WTC11 (cell line): ENCODE results near the gene LRMDA. TPM values are rescaled to one million over a fixed set of nuclear protein-coding genes. Genes with fewer than 3 reads are reported as not detected.
A peak's percentile ranks its signal among the peaks of the same experiment; 100 is the strongest.

ENCODE experiments used
- ATAC-seq: fragments of 200-7000 bp; cut with Tn5 transposase; 2 replicates; pipeline ENCODE4 v1.10.0; 2021; ENCODE audit warnings: mild to moderate bottlenecking, moderate library complexity
- CTCF ChIA-PET: fragments of 300-600 bp; sonication (Branson Sonifier 250); formaldehyde crosslinking; loops from one replicate; lab custom pipeline; 2021; ENCODE audit warnings: antibody characterized with exemption; lab: Charles Lee
- POLR2A ChIA-PET: fragments of 350-600 bp; sonication (Branson Sonifier 250); formaldehyde crosslinking; loops from one replicate; lab custom pipeline; 2021; ENCODE audit warnings: antibody characterized with exemption; lab: Charles Lee
- DNase-seq: peaks from one replicate; pipeline ENCODE4 v3.0.0; 2021; ENCODE audit warnings: low spot score
- H3K27ac Mint-ChIP-seq: 2 replicates; pipeline ENCODE4 v1.8.0; 2021; ENCODE audit warnings: mixed read lengths
- H3K27me3 Mint-ChIP-seq: 2 replicates; pipeline ENCODE4 v1.8.0; 2021; ENCODE audit warnings: low read depth, mild to moderate bottlenecking, moderate library complexity, mixed read lengths
- H3K36me3 Mint-ChIP-seq: 2 replicates; pipeline ENCODE4 v1.8.0; 2021; ENCODE audit warnings: mixed read lengths
- H3K4me1 Mint-ChIP-seq: 2 replicates; pipeline ENCODE4 v1.8.0; 2022; ENCODE audit warnings: mixed read lengths
- H3K4me3 Mint-ChIP-seq: 2 replicates; pipeline ENCODE4 v1.8.0; 2021; ENCODE audit warnings: mild to moderate bottlenecking, moderate library complexity, mixed read lengths
- H3K9me3 Mint-ChIP-seq: 2 replicates; pipeline ENCODE4 v1.8.0; 2021; ENCODE audit warnings: mixed read lengths
- CREB1 ChIP-seq: sonication (generic); formaldehyde crosslinking; IDR thresholded peaks from 2 replicates; pipeline ENCODE4 v1.8.0; 2023; ENCODE audit warnings: mild to moderate bottlenecking, missing genetic modification reagents
- CREM ChIP-seq: sonication (generic); formaldehyde crosslinking; IDR thresholded peaks from 2 replicates; pipeline ENCODE4 v1.8.1; 2022; ENCODE audit warnings: mild to moderate bottlenecking, missing genetic modification reagents, moderate library complexity
- ERG ChIP-seq: fragments of 250-450 bp; sonication (Bioruptor Pico); IDR thresholded peaks from 2 replicates; pipeline ENCODE4 v1.8.0; 2021; ENCODE audit warnings: mild to moderate bottlenecking
- FOXJ3 ChIP-seq: sonication (generic); formaldehyde crosslinking; IDR thresholded peaks from 2 replicates; pipeline ENCODE4 v1.9.0; 2021; ENCODE audit warnings: missing genetic modification reagents, mild to moderate bottlenecking, borderline replicate concordance
- FOXK1 ChIP-seq: sonication (generic); formaldehyde crosslinking; IDR thresholded peaks from 2 replicates; pipeline ENCODE4 v1.8.0; 2022; ENCODE audit warnings: mild to moderate bottlenecking, moderate library complexity, missing genetic modification reagents
- FOXP1 ChIP-seq: sonication (generic); formaldehyde crosslinking; IDR thresholded peaks from 2 replicates; pipeline ENCODE4 v1.8.0; 2022; ENCODE audit warnings: missing genetic modification reagents, mild to moderate bottlenecking, moderate library complexity, borderline replicate concordance
- GTF2I ChIP-seq: fragments of 250-450 bp; sonication (Bioruptor Pico); conservative IDR thresholded peaks from 2 replicates; pipeline ENCODE4 v1.4.0; 2021; ENCODE audit warnings: mild to moderate bottlenecking
- HMGA2 ChIP-seq: fragments of 250-450 bp; sonication (Bioruptor Pico); IDR thresholded peaks from 2 replicates; pipeline ENCODE4 v1.4.0; 2021; ENCODE audit warnings: mild to moderate bottlenecking, moderate library complexity
- NFE2L1 ChIP-seq: sonication (generic); formaldehyde crosslinking; IDR thresholded peaks from 2 replicates; pipeline ENCODE4 v1.8.1; 2023; ENCODE audit warnings: missing genetic modification reagents
- NFYB ChIP-seq: sonication (generic); formaldehyde crosslinking; conservative IDR thresholded peaks from 2 replicates; pipeline ENCODE4 v1.8.0; 2022; ENCODE audit warnings: low read depth, missing genetic modification reagents
- NR2C2 ChIP-seq: sonication (generic); formaldehyde crosslinking; IDR thresholded peaks from 2 replicates; pipeline ENCODE4 v1.8.0; 2022; ENCODE audit warnings: mild to moderate bottlenecking, missing genetic modification reagents
- RORB ChIP-seq: fragments of 250-450 bp; sonication (Bioruptor Pico); IDR thresholded peaks from 2 replicates; pipeline ENCODE4 v1.9.0; 2021; ENCODE audit warnings: mild to moderate bottlenecking
- ZNF263 ChIP-seq: sonication (generic); formaldehyde crosslinking; IDR thresholded peaks from 2 replicates; pipeline ENCODE4 v1.8.1; 2022; ENCODE audit warnings: low read depth, mild to moderate bottlenecking, moderate library complexity, missing genetic modification reagents
- ZNF423 ChIP-seq: fragments of 250-450 bp; sonication (Bioruptor Pico); IDR thresholded peaks from 2 replicates; pipeline ENCODE4 v2.1.2; 2022; ENCODE audit warnings: mild to moderate bottlenecking, moderate library complexity
- ZNF512 ChIP-seq: sonication (generic); formaldehyde crosslinking; IDR thresholded peaks from 2 replicates; pipeline ENCODE4 v1.8.1; 2022; ENCODE audit warnings: missing genetic modification reagents, borderline replicate concordance
- ZSCAN18 ChIP-seq: fragments of 250-450 bp; sonication (Bioruptor Pico); IDR thresholded peaks from 2 replicates; pipeline ENCODE4 v2.1.2; 2022; ENCODE audit warnings: mild to moderate bottlenecking, moderate library complexity
- total RNA-seq: library from RNA; stranded (reverse); gene quantifications from 3 replicates; pipeline ENCODE4 v1.2.3, GENCODE V29; 2021
- TF ChIP-seq, protein P1 (sequence below): sonication (generic); formaldehyde crosslinking; IDR thresholded peaks from 2 replicates; pipeline ENCODE4 v1.8.0; 2022; ENCODE audit warnings: mild to moderate bottlenecking, missing genetic modification reagents
- TF ChIP-seq, protein P2 (sequence below): sonication (generic); formaldehyde crosslinking; IDR thresholded peaks from 2 replicates; pipeline ENCODE4 v1.8.1; 2023; ENCODE audit warnings: mild to moderate bottlenecking, missing genetic modification reagents, moderate library complexity
- TF ChIP-seq, protein P3 (sequence below): sonication (generic); formaldehyde crosslinking; IDR thresholded peaks from 2 replicates; pipeline ENCODE4 v1.8.1; 2022; ENCODE audit warnings: mild to moderate bottlenecking, missing genetic modification reagents, moderate library complexity, borderline replicate concordance

The LRMDA gene
- total RNA-seq, 1 experiment from 2014 or later: 0.92 TPM

DNA sequence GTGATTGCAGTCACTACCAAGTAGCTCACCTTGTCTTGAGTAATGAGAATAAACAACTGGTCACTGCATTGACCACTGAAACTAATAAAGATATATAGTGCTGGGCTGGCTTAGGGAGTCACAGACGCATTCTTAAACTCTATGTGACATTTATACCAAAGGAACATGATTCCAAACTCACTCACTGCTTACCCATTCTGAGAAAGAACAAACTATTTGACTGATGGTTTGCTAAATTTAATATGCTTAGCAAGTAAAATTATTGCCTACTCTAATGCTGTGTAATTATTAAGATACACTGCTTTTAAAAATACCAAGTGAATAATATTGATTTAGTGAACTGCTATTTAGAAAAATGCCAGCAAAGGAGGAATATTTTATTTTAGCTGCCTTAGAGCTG, 191.1 kb downstream of the LRMDA start (continued):
- TF ChIP-seq ERG (CRISPR knock-in tag) (no peak), ZNF423 (CRISPR knock-in tag) (no peak), NFYB (no peak), NFE2L1 (CRISPR knock-in tag) (no peak), HMGA2 (no peak), FOXJ3 (no peak), CREM (CRISPR knock-in tag) (no peak), GTF2I (CRISPR knock-in tag) (no peak), ZSCAN18 (CRISPR knock-in tag) (no peak), ZNF512 (CRISPR knock-in tag) (no peak)
- TF ChIP-seq, protein P1, sequence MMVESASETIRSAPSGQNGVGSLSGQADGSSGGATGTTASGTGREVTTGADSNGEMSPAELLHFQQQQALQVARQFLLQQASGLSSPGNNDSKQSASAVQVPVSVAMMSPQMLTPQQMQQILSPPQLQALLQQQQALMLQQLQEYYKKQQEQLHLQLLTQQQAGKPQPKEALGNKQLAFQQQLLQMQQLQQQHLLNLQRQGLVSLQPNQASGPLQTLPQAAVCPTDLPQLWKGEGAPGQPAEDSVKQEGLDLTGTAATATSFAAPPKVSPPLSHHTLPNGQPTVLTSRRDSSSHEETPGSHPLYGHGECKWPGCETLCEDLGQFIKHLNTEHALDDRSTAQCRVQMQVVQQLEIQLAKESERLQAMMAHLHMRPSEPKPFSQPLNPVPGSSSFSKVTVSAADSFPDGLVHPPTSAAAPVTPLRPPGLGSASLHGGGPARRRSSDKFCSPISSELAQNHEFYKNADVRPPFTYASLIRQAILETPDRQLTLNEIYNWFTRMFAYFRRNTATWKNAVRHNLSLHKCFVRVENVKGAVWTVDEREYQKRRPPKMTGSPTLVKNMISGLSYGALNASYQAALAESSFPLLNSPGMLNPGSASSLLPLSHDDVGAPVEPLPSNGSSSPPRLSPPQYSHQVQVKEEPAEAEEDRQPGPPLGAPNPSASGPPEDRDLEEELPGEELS (CRISPR knock-in tag): no peak
- TF ChIP-seq, protein P2, sequence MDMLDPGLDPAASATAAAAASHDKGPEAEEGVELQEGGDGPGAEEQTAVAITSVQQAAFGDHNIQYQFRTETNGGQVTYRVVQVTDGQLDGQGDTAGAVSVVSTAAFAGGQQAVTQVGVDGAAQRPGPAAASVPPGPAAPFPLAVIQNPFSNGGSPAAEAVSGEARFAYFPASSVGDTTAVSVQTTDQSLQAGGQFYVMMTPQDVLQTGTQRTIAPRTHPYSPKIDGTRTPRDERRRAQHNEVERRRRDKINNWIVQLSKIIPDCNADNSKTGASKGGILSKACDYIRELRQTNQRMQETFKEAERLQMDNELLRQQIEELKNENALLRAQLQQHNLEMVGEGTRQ: no peak

- Mint-ChIP-seq H3K36me3 (no peaks in the 10 kb centered on the region), H3K9me3 (no peaks in the 10 kb centered on the region), H3K4me1 (peaks cover 6% of the 10 kb centered on the region), H3K27ac (no peak overlapping the region), H3K27me3 (peaks cover 7% of the 10 kb centered on the region), H3K4me3 (no peak overlapping the region)
- DNase-seq (no peak), ATAC-seq (peak; percentile 58)
- no peak for TF ChIP-seq FOXP1 (CRISPR knock-in tag)
- no peak for TF ChIP-seq NR2C2 (CRISPR knock-in tag)
- TF ChIP-seq, protein P3, sequence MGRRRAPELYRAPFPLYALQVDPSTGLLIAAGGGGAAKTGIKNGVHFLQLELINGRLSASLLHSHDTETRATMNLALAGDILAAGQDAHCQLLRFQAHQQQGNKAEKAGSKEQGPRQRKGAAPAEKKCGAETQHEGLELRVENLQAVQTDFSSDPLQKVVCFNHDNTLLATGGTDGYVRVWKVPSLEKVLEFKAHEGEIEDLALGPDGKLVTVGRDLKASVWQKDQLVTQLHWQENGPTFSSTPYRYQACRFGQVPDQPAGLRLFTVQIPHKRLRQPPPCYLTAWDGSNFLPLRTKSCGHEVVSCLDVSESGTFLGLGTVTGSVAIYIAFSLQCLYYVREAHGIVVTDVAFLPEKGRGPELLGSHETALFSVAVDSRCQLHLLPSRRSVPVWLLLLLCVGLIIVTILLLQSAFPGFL (CRISPR knock-in tag): no peak
- no peak for TF ChIP-seq RORB (CRISPR knock-in tag)
- TF ChIP-seq ZNF263 (CRISPR knock-in tag): no peak
- no peak for TF ChIP-seq FOXK1
- TF ChIP-seq CREB1 (CRISPR knock-in tag): no peak
- ChIA-PET POLR2A (interaction anchor here (1.0 kb wide), 1 partner anchor 194 kb away, joined by 4 read pairs; no protein-coding TSS in a partner anchor), CTCF (interaction anchor here (0.5 to 1.4 kb wide), 4 partner anchors 28 to 413 kb away, joined by 3 to 4 read pairs (median 4); partner anchors contain the start of gene ZNF503)
These were observed 192.1 kb downstream of the LRMDA start for GRCh38 chr10:75623310-75624093.
